ENCODE data around the gene AMELY.
"Not testable (repeated sequence)": the region's sequence is repeated elsewhere in the genome, so short reads cannot be mapped to it uniquely, and the experiment has no call there.

The AMELY gene

GRCh38 chrY:6911253-6911881 is at the start of gene AMELY:
AMELY (minus strand) TSS chrY:6911752; CDS start chrY:6872608, 39,144 bp downstream.
- no peak for DNase-seq

DNA sequence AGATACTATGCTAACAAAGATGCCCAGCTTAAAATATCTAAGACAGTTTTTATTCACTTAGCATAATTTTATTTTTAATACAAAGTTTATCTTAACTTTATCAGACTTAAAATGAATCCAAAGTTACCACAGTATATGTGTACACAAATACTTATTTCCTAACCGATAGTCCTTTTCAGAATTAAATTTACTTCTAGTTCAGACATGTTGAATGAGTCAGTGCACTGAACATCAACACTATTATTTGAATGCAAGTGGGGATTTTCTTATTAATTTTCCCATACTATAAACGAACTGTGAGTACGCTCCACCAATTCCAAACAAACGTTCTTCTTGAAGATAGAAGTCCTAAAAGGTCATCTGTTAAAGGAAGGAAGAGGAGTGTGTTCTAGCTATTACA is 38.4 kb upstream of the AMELY start:
- no peak for DNase-seq

GRCh38 chrY:6948378-6948777 is 36.8 kb upstream of the AMELY start:
- DNase-seq: no peak

- no peak for DNase-seq
These were observed 36.1 kb upstream of the AMELY start for GRCh38 chrY:6947695-6948094.

- no peak for DNase-seq
These were observed 23.9 kb upstream of the AMELY start for GRCh38 chrY:6935497-6935896.

DNA sequence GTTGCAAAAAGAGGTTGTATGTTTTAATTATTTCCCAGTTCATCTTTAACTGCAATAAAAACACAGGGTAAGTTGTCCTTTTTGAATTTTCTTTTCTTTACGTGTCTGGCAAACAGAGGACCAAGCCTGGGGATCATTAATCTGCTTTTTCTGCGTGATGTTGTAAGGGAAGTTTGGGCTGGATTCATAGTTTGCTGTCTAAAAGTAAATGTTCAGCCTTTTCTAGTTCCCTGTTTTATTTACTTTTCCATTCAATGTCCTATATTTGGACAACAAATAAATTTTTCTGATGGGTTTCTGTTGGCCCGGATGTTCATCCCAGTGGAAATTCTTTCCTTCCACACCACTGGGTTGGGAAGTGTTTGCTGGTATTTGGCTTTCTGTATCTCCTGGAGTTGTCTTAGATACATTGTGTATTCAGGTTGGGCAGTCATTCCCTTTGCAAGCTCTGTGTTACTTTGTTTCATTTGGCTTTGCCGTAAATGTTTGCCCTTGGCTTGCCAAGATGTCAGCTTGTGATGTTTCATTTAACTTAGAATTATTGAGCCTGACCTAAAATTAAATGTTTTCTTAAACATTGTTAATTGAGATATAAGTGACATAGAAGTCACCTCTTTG is 20.3 kb upstream of the AMELY start:
- no peak for DNase-seq

GRCh38 chrY:6929237-6929636 is 17.7 kb upstream of the AMELY start:
- DNase-seq: no peak

GRCh38 chrY:6928265-6928664 is 16.7 kb upstream of the AMELY start:
- no peak for DNase-seq

GRCh38 chrY:6921061-6921460 is 9.5 kb upstream of the AMELY start:
- no peak for DNase-seq

- no peak for DNase-seq
These were observed 1.8 kb upstream of the AMELY start for GRCh38 chrY:6913362-6913761.

DNA sequence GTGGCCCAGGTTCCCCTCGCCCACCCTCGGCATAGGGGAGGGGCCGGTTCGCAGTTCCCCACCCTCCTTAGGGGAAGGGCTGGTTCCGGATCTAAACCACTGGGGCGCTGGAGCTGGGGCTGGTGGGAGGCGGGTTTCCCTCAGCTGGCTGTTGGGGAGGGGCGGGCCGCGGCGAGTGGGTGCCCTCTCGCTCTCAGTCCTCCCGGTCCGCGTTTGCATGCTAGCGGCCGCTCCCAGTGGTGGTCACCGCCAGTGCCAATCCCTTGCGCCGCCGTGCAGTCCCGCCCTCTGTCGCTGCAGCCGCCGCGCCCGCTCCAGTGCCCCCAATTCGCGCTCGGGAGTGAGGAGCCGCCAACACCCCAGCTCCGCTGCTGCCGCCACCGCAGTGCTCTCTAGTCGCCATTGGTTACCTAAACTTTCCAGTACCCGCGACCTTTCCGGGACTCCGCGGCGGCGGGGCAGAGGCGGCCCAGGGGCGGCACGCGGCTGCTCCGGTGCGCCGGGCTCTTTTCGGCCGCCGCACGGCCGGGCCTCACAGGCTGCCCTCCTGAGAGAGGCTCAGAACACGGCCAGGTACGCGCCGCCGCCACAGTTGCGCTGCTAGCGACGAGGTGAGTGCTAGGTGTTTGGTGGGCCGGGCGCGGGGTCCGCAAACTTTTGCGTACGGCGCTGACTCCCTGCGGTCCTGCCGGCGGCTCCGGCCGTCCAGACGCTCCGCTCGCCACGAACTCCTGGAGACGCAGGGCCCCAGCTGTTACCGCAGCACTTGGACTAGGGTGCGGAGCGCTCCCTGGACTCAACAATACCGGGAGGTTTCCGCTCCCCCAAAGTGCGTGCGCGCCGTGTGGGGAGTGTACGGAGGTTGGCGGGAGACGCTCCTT is 940 bp downstream of the AMELY start, which contains the start of gene TBL1Y:
Gene TBL1Y, plus strand, starts transcription at position 326 of the 881 bp plus-strand sequence. CDS start 114,388 bp downstream, outside the sequence.
- DNase-seq: no peak

DNA sequence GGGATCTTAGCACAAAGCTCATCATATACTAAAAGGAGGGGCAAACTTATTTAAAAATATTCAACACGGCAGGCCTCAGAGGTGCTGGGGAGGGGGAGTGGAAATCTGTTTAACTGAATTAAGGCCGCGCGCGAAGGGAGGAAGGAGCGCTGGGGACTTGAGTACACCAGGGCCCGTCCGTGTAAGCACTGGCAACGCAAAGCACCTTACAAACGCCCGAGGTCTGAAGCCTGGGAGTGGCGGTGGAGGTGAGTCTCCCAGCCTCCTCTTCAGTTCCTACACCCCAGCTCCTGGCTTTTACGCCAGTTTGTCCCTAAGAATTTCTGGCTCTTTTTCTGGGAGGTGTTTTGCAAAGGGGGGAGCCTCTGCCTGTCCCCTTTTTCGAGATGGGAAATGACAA is 1.7 kb downstream of the AMELY start:
- DNase-seq: no peak

DNA sequence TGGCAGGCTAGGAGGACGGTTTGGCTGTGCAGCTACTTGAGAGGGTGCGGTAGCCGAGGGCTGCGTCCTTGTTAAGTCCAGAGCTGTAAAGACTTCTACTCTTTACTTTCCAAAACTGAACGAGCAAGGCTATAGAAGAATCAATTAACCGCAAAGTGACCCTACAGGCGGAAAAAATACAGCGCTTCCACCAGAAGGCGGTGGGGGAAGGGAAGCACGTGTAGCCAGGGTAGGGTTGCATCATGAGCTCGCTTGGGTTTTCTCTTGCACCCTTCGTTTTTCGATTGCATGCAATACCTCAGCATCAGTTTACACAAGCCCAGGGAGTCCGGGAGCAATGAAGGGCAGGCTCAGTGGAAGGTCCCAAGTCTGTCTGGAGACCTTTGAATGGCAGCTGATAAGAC is 2.4 kb downstream of the AMELY start:
- DNase-seq: no peak

DNA sequence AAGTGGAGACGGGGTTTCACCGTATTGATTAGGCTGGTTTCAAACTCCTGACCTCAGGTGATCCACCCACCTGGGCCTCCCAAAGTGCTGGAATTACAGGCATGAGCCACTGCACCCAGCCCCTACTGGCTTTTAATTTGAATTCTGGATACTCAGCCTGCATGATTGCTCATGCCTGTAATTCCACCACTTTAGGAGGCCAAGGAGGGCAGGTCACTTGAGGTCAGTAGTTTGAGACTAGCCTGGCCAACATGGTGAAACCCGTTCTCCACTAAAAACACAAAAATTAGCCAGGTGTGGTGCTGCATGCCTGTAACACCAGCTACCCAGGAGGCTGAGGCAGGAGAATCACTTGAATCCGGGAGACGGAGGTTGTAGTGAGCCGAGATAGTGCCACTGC is 3.5 kb downstream of the AMELY start:
- not testable (repeated sequence) for DNase-seq

DNA sequence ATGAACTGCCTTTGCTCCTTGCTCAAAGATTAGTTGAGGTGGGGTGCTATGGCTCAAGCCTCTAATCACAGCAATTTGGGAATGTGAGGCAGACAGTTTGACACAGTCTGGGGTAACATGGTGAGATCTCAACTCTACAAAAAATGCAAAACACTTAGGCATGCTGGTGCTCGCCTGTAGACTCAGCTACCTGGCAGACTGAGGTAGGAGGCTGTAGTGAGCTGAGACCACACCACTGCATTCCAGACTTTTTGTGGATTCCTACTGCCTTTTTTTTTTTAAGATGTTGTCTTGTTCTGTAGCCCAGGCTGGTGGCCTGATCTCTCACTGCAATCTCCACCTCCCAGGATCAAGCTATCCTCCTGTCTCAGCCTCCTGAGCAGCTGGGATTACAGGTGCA is 4.0 kb downstream of the AMELY start:
- DNase-seq: no peak

DNA sequence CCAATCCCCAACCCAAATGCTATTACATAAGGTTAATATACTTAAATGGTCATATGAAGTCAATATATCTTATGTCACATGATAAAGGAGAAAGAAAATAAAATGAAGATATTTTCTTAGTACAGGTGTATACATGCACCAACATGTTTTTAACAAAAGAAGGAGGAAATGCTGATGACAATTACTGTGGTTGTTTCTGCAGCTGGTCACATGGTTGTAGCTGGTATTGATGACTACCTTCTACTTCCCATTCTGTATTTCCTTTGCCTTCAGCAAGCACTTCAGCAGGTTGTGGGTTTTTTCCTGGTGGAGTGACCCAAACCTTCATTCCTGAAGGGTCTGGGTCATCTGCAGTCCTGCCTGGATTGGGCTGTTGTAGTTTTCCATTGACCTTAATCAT is 9.4 kb downstream of the AMELY start:
- not testable (repeated sequence) for DNase-seq

DNA sequence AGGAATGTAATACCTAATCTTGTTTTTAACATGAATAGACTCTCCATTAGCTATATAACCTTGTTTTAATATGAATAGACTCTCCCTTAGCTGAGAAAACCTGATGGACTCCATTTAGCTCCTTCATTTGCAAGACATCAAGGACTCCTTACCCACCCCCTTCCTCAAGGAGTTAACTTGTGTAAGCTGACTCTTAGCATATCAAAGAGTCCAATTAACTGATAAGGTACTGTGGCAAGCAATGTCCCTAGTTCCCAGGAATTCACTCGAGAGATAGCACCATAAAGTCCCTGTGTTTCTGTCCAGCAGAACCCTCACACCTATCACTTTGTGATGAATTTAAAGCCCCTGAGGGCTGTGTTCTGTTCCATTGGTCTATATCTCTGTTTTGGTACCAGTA is 16.3 kb downstream of the AMELY start:
- no peak for DNase-seq

GRCh38 chrY:6894496-6894895 is 17.1 kb downstream of the AMELY start:
- DNase-seq: no peak

DNA sequence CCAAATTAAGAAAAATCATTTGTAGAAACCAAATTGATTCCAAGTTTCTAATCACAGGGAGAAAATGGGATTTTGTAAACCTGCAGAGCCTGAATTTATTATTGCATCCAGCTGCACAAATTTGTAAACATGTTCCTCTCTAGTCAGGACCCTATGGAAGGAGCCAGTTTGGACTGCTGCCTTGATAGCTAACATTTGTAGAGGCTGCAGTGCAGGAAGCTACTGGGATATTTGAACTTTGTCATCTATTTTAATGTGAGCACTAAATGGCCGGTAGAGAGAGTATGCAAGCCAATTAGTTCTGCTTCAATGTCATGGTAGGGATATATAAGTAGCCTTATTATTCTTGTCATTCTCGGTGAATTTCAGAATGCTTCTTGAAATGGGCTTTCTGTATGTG is 62.2 kb downstream of the AMELY start:
- DNase-seq: no peak

- DNase-seq: not testable (repeated sequence)
These were observed 68.9 kb downstream of the AMELY start for GRCh38 chrY:6842650-6843049.

Measured in NK-92 treated with Interleukin-12 subunit alpha and Interleukin-12 subunit beta, amount 100 ng/mL, for 24 hours (cell line).